HEK293 (cell line): ENCODE data around the gene PIGL.

Experiments
- CTCF ChIA-PET: fragments of 350-600 bp; formaldehyde crosslinking; extraction: SDS; loops from one replicate; lab custom pipeline; 2021; ENCODE audit warnings: antibody characterized with exemption; lab: Yijun Ruan, JAX
- POLR2A ChIA-PET: fragments of 300-600 bp; formaldehyde crosslinking; extraction: SDS; loops from one replicate; lab custom pipeline; 2020; ENCODE audit warnings: antibody characterized with exemption, inconsistent platforms; lab: Yijun Ruan, JAX
- H3K27ac ChIP-seq: fragments of 200-500 bp; sonication (Bioruptor generic); 2 replicates; pipeline ENCODE4 v1.5.1; 2014; ENCODE audit warnings: low read depth, low read length, control low read depth, inconsistent platforms; ENCODE audit errors: extremely low read depth
- H3K36me3 ChIP-seq, 2 experiments: fragments of 200-500 bp in 1 of 2; sonication (Bioruptor generic) in 1 of 2; 1 replicate in 1 of 2; 2 replicates in 1 of 2; pipeline ENCODE4 v1.5.1; 2014 to 2017; ENCODE audit warnings: inconsistent platforms in 2 of 2, low read length in 2 of 2; ENCODE audit not compliant: control insufficient read depth in 2 of 2, insufficient read depth in 1 of 2
- H3K4me1 ChIP-seq: fragments of 200-500 bp; sonication (Bioruptor generic); 2 replicates; pipeline ENCODE4 v1.5.1; 2014; ENCODE audit warnings: mild to moderate bottlenecking, low read length, inconsistent platforms; ENCODE audit not compliant: control insufficient read depth, insufficient read depth
- H3K4me3 ChIP-seq: 2 replicates; pipeline ENCODE4 v1.5.1; 2011; ENCODE audit warnings: low read depth, mild to moderate bottlenecking, control low read depth, low read length, moderate library complexity
- H3K9me3 ChIP-seq: fragments of 200-500 bp; sonication (Bioruptor generic); 2 replicates; pipeline ENCODE4 v1.5.1; 2014; ENCODE audit warnings: low read depth, low read length, inconsistent platforms; ENCODE audit not compliant: control insufficient read depth, insufficient read depth
- IKZF3 ChIP-seq: fragments of 450-650 bp; IDR thresholded peaks from 2 replicates; pipeline ENCODE4 v1.5.0; 2018; ENCODE audit warnings: missing biosample characterization, mild to moderate bottlenecking, missing genetic modification characterization, moderate library complexity
- KLF1 ChIP-seq: fragments of 450-650 bp; formaldehyde crosslinking; IDR thresholded peaks from 2 replicates; pipeline ENCODE4 v1.5.1; 2016; ENCODE audit warnings: missing biosample characterization, missing genetic modification characterization
- KLF16 ChIP-seq: fragments of 450-650 bp; formaldehyde crosslinking; IDR thresholded peaks from 2 replicates; pipeline ENCODE4 v1.5.1; 2017; ENCODE audit warnings: missing biosample characterization, missing genetic modification characterization
- MZF1 ChIP-seq: fragments of 450-650 bp; formaldehyde crosslinking; IDR thresholded peaks from 2 replicates; pipeline ENCODE4 v1.5.1; 2017; ENCODE audit warnings: missing biosample characterization, missing genetic modification characterization, borderline replicate concordance
- SCRT1 ChIP-seq: fragments of 450-650 bp; formaldehyde crosslinking; IDR thresholded peaks from 2 replicates; pipeline ENCODE4 v1.5.1; 2016; ENCODE audit warnings: missing biosample characterization, missing genetic modification characterization, borderline replicate concordance
- SCRT2 ChIP-seq: fragments of 450-650 bp; formaldehyde crosslinking; IDR thresholded peaks from 2 replicates; pipeline ENCODE4 v1.5.1; 2016; ENCODE audit warnings: missing biosample characterization, missing genetic modification characterization
- SETDB1 ChIP-seq: IDR thresholded peaks from one replicate; pipeline ENCODE4 v1.6.1; 2017; ENCODE audit warnings: mild to moderate bottlenecking, low read length, moderate library complexity, mixed read lengths; ENCODE audit not compliant: insufficient read length
- ZBTB8A ChIP-seq: fragments of 450-650 bp; formaldehyde crosslinking; IDR thresholded peaks from 2 replicates; pipeline ENCODE4 v1.5.1; 2016; ENCODE audit warnings: missing biosample characterization, missing genetic modification characterization
- ZNF19 ChIP-seq: fragments of 450-650 bp; formaldehyde crosslinking; IDR thresholded peaks from 2 replicates; pipeline ENCODE4; 2016; ENCODE audit warnings: missing biosample characterization, missing genetic modification characterization, low read depth
- ZNF214 ChIP-seq: fragments of 450-650 bp; formaldehyde crosslinking; IDR thresholded peaks from 2 replicates; pipeline ENCODE4 v1.5.1; 2017; ENCODE audit warnings: missing biosample characterization, mild to moderate bottlenecking, missing genetic modification characterization, borderline replicate concordance
- ZNF24 ChIP-seq: fragments of 450-650 bp; formaldehyde crosslinking; IDR thresholded peaks from 2 replicates; pipeline ENCODE4 v1.5.1; 2016; ENCODE audit warnings: missing biosample characterization, missing genetic modification characterization
- ZNF354C ChIP-seq: fragments of 450-650 bp; formaldehyde crosslinking; IDR thresholded peaks from 2 replicates; pipeline ENCODE4 v1.5.1; 2016; ENCODE audit warnings: missing biosample characterization, missing genetic modification characterization, low read depth, borderline replicate concordance
- ZNF48 ChIP-seq: fragments of 450-650 bp; formaldehyde crosslinking; IDR thresholded peaks from 2 replicates; pipeline ENCODE4 v1.5.1; 2016; ENCODE audit warnings: missing biosample characterization, missing genetic modification characterization
- ZNF521 ChIP-seq: fragments of 450-650 bp; formaldehyde crosslinking; IDR thresholded peaks from 2 replicates; pipeline ENCODE4 v1.5.1; 2017; ENCODE audit warnings: missing biosample characterization, mild to moderate bottlenecking, missing genetic modification characterization
- ZNF654 ChIP-seq: fragments of 450-650 bp; formaldehyde crosslinking; IDR thresholded peaks from 2 replicates; pipeline ENCODE4 v1.5.1; 2016; ENCODE audit warnings: low read depth, missing biosample characterization, missing genetic modification characterization
- ZNF76 ChIP-seq: fragments of 450-650 bp; formaldehyde crosslinking; IDR thresholded peaks from 2 replicates; pipeline ENCODE4; 2016; ENCODE audit warnings: low read depth, missing biosample characterization, missing genetic modification characterization, borderline replicate concordance
- TF ChIP-seq, protein P1 (sequence below): fragments of 450-650 bp; formaldehyde crosslinking; IDR thresholded peaks from 2 replicates; pipeline ENCODE4 v1.5.1; 2016; ENCODE audit warnings: missing biosample characterization, missing genetic modification characterization
- TF ChIP-seq, protein P2 (sequence below): fragments of 450-650 bp; formaldehyde crosslinking; IDR thresholded peaks from 2 replicates; pipeline ENCODE4 v1.5.1; 2017; ENCODE audit warnings: missing biosample characterization, missing genetic modification characterization
- TF ChIP-seq, protein P3 (sequence below): fragments of 450-650 bp; formaldehyde crosslinking; IDR thresholded peaks from 2 replicates; pipeline ENCODE4 v1.5.1; 2017; ENCODE audit warnings: missing biosample characterization, missing genetic modification characterization
- TF ChIP-seq, protein P4 (sequence below): fragments of 450-650 bp; formaldehyde crosslinking; conservative IDR thresholded peaks from 2 replicates; pipeline ENCODE4 v1.5.1; 2016; ENCODE audit warnings: low read depth, missing biosample characterization, missing genetic modification characterization

PIGL gene

DNA sequence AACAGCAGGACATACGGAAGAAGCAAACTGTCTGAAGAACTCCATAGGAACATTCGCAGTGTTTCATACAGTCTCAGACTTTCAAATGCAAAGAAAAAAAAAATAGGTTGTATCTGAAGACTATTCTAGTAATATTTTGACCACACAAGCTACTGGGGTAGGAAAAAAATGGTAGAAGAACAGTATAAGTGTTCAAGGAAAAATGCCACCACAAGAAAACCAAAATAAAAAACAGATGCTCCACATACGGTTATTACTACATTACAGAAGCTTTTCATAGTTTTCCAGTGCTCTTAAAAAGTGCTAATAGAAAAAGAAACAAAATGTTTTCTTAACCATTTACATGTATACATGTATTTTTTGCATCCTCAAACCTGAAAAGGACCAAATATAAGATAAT, 5.4 kb upstream of the PIGL start:
- ChIA-PET POLR2A (no interaction called here), CTCF (interaction anchor here (0.7 to 1.4 kb wide), 3 partner anchors 75 to 266 kb away, joined by 3 to 4 read pairs (median 4); partner anchors contain the start of gene ADORA2B)
- no peak overlapping the region for H3K27ac ChIP-seq
- H3K4me3 ChIP-seq = no peak overlapping the region
- TF ChIP-seq ZNF521 (no peak), ZNF19 (no peak), KLF1 (tag by site-specific recombination) (no peak), SETDB1 (no peak)
- TF ChIP-seq, protein P1, sequence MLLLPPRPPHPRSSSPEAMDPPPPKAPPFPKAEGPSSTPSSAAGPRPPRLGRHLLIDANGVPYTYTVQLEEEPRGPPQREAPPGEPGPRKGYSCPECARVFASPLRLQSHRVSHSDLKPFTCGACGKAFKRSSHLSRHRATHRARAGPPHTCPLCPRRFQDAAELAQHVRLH = no peak
- no peaks in the 10 kb centered on the region for H3K9me3 ChIP-seq
- H3K4me1 ChIP-seq = peaks cover 4% of the 10 kb centered on the region
- no peaks in the 10 kb centered on the region for H3K36me3 ChIP-seq

DNA sequence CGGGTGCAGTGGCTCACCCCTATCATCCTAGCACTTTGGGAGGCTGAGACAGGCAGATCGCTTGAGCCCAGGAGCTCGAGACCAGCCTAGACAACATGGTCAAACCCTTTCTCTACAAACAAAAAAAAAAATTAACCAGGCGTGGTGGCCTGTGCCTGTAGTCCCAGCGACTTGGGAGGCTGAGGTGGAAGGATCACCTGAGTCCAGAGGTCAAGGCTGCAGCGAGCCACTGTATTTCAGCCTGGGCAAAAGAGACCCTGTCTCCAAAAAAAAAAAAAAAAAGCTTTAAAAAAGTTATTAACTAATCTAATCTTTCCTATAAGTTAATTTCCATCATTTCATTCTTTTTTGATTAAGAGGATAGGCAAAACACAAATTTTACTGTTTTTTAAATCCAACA, 4.2 kb upstream of the PIGL start:
- TF ChIP-seq, protein P2, sequence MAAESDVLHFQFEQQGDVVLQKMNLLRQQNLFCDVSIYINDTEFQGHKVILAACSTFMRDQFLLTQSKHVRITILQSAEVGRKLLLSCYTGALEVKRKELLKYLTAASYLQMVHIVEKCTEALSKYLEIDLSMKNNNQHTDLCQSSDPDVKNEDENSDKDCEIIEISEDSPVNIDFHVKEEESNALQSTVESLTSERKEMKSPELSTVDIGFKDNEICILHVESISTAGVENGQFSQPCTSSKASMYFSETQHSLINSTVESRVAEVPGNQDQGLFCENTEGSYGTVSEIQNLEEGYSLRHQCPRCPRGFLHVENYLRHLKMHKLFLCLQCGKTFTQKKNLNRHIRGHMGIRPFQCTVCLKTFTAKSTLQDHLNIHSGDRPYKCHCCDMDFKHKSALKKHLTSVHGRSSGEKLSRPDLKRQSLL = 0 out of 2 replicates have a peak, but pooled peaks have one; percentile 49
- TF ChIP-seq ZNF354C (tag by site-specific recombination) (no peak), ZBTB8A (tag by site-specific recombination) (no peak)
- POLR2A ChIA-PET = interaction anchor here (1.3 kb wide), 1 partner anchor 168 kb away, joined by 6 read pairs; the partner anchor contains the start of gene UBB
- Histone ChIP-seq H3K27ac (no peak overlapping the region), H3K4me3 (no peak overlapping the region), H3K4me1 (peaks cover 6% of the 10 kb centered on the region; the same call in 1 of the 2 replicates), H3K36me3 (no peaks in the 10 kb centered on the region), H3K9me3 (no peaks in the 10 kb centered on the region)
- CTCF ChIA-PET = interaction anchor here (0.6 kb wide), 1 partner anchor 18 kb away, joined by 3 read pairs; no protein-coding TSS in a partner anchor

DNA sequence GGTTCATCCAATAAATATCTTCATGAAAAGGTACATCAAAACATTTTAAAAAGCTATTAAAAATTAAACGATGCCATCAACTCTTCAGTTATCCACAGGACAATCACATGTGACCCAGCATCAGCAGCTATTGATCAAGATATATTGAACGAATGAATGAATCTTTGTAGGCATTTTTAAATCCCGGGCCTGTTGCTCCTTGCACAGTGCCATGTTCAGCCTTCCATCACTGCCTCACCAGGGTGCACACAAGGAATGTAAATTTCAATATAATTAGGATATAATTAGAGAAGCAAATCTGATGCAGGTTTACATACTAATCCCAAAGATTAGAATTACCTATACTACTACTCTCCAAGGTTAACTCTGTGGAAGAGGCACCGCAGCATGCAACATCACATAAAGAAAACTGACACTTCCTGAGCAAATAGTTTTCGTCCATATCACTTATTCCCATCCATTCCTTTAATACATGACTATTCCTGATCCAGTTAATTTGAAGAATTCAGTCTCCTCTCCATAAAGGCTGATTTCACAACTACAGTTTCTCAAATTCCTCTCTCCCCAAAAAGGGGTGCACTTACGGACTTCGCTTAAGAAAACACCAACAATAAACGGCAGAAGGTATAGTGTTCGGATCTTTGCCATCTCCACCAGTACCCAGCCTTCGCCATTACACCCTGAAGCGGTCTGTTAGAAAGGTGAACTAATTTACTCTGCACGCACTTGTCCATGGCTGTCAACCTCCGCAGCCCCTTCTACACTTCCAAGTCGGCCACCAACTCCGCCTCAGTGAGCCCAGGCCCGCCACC, 2.6 kb upstream of the PIGL start:
- peak overlapping the region; percentile 91 for H3K27ac ChIP-seq
- H3K9me3 ChIP-seq = no peaks in the 10 kb centered on the region
- POLR2A ChIA-PET = interaction anchor here (0.8 to 2.6 kb wide), 12 partner anchors 10 to 224 kb away, joined by 3 to 14 read pairs (median 4); partner anchors contain the start of genes TTC19, UBB and ZSWIM7
- peaks cover 0 to 6% of the 10 kb centered on the region in 2 experiments; a peak in 1 of 3 replicates for H3K36me3 ChIP-seq
- H3K4me1 ChIP-seq = peaks cover 12% of the 10 kb centered on the region; the same call in 1 of the 2 replicates
- peak overlapping the region; percentile 99 for H3K4me3 ChIP-seq
- CTCF ChIA-PET = interaction anchor here (0.6 to 2.0 kb wide), 6 partner anchors 8 to 187 kb away, joined by 3 to 6 read pairs (median 4); no protein-coding TSS in a partner anchor
- TF ChIP-seq ZNF76 (no peak), SCRT1 (tag by site-specific recombination) (peak; percentile 37; the same call in 1 of the 2 replicates), ZNF24 (tag by site-specific recombination) (peak; percentile 63; the same call in 1 of the 2 replicates), IKZF3 (tag by site-specific recombination) (peak; percentile 51), ZNF654 (tag by site-specific recombination) (0 out of 2 replicates have a peak, but pooled peaks have one; percentile 2), KLF16 (tag by site-specific recombination) (no peak), ZNF214 (tag by site-specific recombination) (no peak), SCRT2 (peak; percentile 84), MZF1 (no peak), ZNF48 (no peak)
- TF ChIP-seq, protein P3, sequence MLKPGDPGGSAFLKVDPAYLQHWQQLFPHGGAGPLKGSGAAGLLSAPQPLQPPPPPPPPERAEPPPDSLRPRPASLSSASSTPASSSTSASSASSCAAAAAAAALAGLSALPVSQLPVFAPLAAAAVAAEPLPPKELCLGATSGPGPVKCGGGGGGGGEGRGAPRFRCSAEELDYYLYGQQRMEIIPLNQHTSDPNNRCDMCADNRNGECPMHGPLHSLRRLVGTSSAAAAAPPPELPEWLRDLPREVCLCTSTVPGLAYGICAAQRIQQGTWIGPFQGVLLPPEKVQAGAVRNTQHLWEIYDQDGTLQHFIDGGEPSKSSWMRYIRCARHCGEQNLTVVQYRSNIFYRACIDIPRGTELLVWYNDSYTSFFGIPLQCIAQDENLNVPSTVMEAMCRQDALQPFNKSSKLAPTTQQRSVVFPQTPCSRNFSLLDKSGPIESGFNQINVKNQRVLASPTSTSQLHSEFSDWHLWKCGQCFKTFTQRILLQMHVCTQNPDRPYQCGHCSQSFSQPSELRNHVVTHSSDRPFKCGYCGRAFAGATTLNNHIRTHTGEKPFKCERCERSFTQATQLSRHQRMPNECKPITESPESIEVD (tag by site-specific recombination) = peak; percentile 34; the same call in 1 of the 2 replicates
- TF ChIP-seq, protein P4, sequence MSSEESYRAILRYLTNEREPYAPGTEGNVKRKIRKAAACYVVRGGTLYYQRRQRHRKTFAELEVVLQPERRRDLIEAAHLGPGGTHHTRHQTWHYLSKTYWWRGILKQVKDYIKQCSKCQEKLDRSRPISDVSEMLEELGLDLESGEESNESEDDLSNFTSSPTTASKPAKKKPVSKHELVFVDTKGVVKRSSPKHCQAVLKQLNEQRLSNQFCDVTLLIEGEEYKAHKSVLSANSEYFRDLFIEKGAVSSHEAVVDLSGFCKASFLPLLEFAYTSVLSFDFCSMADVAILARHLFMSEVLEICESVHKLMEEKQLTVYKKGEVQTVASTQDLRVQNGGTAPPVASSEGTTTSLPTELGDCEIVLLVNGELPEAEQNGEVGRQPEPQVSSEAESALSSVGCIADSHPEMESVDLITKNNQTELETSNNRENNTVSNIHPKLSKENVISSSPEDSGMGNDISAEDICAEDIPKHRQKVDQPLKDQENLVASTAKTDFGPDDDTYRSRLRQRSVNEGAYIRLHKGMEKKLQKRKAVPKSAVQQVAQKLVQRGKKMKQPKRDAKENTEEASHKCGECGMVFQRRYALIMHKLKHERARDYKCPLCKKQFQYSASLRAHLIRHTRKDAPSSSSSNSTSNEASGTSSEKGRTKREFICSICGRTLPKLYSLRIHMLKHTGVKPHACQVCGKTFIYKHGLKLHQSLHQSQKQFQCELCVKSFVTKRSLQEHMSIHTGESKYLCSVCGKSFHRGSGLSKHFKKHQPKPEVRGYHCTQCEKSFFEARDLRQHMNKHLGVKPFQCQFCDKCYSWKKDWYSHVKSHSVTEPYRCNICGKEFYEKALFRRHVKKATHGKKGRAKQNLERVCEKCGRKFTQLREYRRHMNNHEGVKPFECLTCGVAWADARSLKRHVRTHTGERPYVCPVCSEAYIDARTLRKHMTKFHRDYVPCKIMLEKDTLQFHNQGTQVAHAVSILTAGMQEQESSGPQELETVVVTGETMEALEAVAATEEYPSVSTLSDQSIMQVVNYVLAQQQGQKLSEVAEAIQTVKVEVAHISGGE (tag by site-specific recombination) = no peak
